Activated T-helper 1 cell treated with anti-CD3 and anti-CD28 coated beads, Interleukin-2, amount 50 U/mL, for 16 hours (primary cell): ENCODE data around the gene FGGY.
"Not testable (repeated sequence)": the region's sequence is repeated elsewhere in the genome, so short reads cannot be mapped to it uniquely, and the experiment has no call there.

ENCODE experiments used
- DNase-seq, 2 donors: peaks; one replicate each; pipeline ENCODE4 v3.0.0-alpha.2; 2020; ENCODE audit warnings: low read depth in 1 of 2, low spot score in 1 of 2

FGGY gene

GRCh38 chr1:59288046-59288445 lies 8.8 kb upstream of the FGGY start:
- no peak for DNase-seq

GRCh38 chr1:59289570-59289969 lies 7.3 kb upstream of the FGGY start:
- no peak for DNase-seq

- no peak for DNase-seq
These were observed 6.5 kb upstream of the FGGY start for GRCh38 chr1:59290193-59290949.

GRCh38 chr1:59291561-59291960 lies 5.3 kb upstream of the FGGY start:
- DNase-seq, result no peak

GRCh38 chr1:59292562-59292961 lies 4.3 kb upstream of the FGGY start:
- DNase-seq, result no peak

- DNase-seq, result no peak
These were observed 3.7 kb upstream of the FGGY start for GRCh38 chr1:59293206-59293605.

GRCh38 chr1:59293849-59294248 lies 3.0 kb upstream of the FGGY start:
- no peak for DNase-seq

GRCh38 chr1:59294423-59294822 lies 2.5 kb upstream of the FGGY start:
- DNase-seq, result no peak

GRCh38 chr1:59295618-59296017 lies 1.3 kb upstream of the FGGY start:
- no peak for DNase-seq

GRCh38 chr1:59298026-59298583 lies 1.2 kb downstream of the FGGY start:
- no peak for DNase-seq

GRCh38 chr1:59298710-59299346 lies 1.9 kb downstream of the FGGY start:
- no peak for DNase-seq

- not testable (repeated sequence) for DNase-seq
These were observed 2.8 kb downstream of the FGGY start for GRCh38 chr1:59299670-59300069.

- no peak for DNase-seq
These were observed 5.4 kb downstream of the FGGY start for GRCh38 chr1:59302297-59302696.

- DNase-seq, result no peak
These were observed 6.0 kb downstream of the FGGY start for GRCh38 chr1:59302871-59303270.

- DNase-seq, result no peak
These were observed 8.3 kb downstream of the FGGY start for GRCh38 chr1:59305188-59305587.

GRCh38 chr1:59307591-59307990 lies 10.7 kb downstream of the FGGY start:
- DNase-seq, result no peak

- DNase-seq, result no peak
These were observed 11.9 kb downstream of the FGGY start for GRCh38 chr1:59308839-59309238.

GRCh38 chr1:59309392-59309791 lies 12.5 kb downstream of the FGGY start:
- DNase-seq, result no peak

- DNase-seq, result no peak
These were observed 13.1 kb downstream of the FGGY start for GRCh38 chr1:59309795-59310548.

GRCh38 chr1:59310549-59311250 lies 13.8 kb downstream of the FGGY start:
- no peak for DNase-seq
